Activated T-cell treated with anti-CD3 and anti-CD28 coated beads for 48 hours (primary cell): ENCODE results near the gene OSBPL5.
"Not testable (repeated sequence)": the region's sequence is repeated elsewhere in the genome, so short reads cannot be mapped to it uniquely, and the experiment has no call there.

Source experiments
- DNase-seq: peaks from one replicate; pipeline ENCODE4 v3.0.0-alpha.2; 2020; ENCODE audit warnings: low read depth

OSBPL5 gene

GRCh38 chr11:3180869-3181268, 15.8 kb upstream of the OSBPL5 start:
- no peak for DNase-seq

GRCh38 chr11:3178349-3178748, 13.2 kb upstream of the OSBPL5 start:
- no peak for DNase-seq

GRCh38 chr11:3177931-3178330, 12.8 kb upstream of the OSBPL5 start:
- no peak for DNase-seq

GRCh38 chr11:3176487-3176886, 11.4 kb upstream of the OSBPL5 start:
- DNase-seq = no peak

- DNase-seq = no peak
These were observed 10.1 kb upstream of the OSBPL5 start for GRCh38 chr11:3175194-3175593.

GRCh38 chr11:3174387-3174786, 9.3 kb upstream of the OSBPL5 start:
- DNase-seq = no peak

GRCh38 chr11:3173795-3174194, 8.7 kb upstream of the OSBPL5 start:
- DNase-seq = no peak

GRCh38 chr11:3171931-3172560, 6.9 kb upstream of the OSBPL5 start:
- DNase-seq = no peak

GRCh38 chr11:3170756-3171650, 5.9 kb upstream of the OSBPL5 start:
- DNase-seq = no peak

GRCh38 chr11:3170044-3170755, 5.1 kb upstream of the OSBPL5 start:
- no peak for DNase-seq

GRCh38 chr11:3169255-3170043, 4.3 kb upstream of the OSBPL5 start:
- peak; percentile 30 for DNase-seq

- not testable (repeated sequence) for DNase-seq
These were observed 3.7 kb upstream of the OSBPL5 start for GRCh38 chr11:3168742-3169254.

- no peak for DNase-seq
These were observed 2.3 kb upstream of the OSBPL5 start for GRCh38 chr11:3167143-3168119.

GRCh38 chr11:3166268-3167142, 1.4 kb upstream of the OSBPL5 start:
- DNase-seq = no peak

GRCh38 chr11:3165916-3166267, 782 bp upstream of the OSBPL5 start:
- DNase-seq = no peak

GRCh38 chr11:3164552-3165151, 458 bp downstream of the OSBPL5 start:
- DNase-seq = no peak

- DNase-seq = no peak
These were observed 965 bp downstream of the OSBPL5 start for GRCh38 chr11:3164138-3164551.

GRCh38 chr11:3163241-3163981, 1.7 kb downstream of the OSBPL5 start:
- no peak for DNase-seq
